GM19043 (cell line): Measurements from ENCODE around the gene TMEM158.

Experiments used
- ATAC-seq: cut with Tn5 transposase; IDR thresholded peaks from one replicate; pipeline ENCODE4 v1.9.1; 2021; ENCODE audit warnings: low read depth; ENCODE audit not compliant: unreplicated experiment

The TMEM158 gene

DNA sequence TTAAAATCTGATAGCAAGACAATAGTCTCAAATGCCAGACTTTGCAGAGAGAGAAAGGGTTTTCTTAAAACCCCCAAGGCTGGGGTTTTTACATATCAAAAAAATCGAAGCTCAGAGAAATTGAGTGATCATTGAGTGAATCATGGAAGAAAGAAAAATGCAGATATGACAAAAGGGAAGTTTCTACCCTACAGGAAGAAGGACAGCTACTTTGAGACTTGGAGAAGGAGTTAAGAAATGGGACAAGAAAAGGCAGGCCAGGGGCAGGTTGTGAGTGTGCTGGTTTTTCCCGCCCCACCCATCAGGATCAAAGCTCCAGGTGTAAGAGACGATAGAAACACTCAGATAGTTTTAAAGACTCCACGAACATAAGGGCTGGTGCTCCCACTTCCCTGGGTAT lies 18.6 kb downstream of the TMEM158 start:
- ATAC-seq = no peak

DNA sequence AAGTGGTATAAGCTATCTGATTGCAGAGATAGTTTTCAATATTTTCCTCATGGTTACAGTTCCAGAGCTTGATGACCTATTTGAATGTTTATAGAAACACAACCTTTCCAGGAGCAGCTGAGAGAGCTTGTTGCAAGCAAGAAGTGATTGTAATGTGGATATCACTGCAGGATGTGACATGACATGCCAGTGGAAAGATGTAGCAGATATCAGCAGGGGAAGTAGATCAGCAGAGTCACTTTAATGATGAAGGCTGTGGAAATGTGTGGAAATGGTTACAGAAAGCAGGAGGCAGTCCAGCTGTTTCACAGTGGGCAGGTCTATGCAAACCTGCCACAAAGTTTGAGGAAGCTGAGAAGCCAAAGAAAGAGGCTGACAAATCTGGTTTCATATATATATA lies 21.0 kb downstream of the TMEM158 start:
- no peak for ATAC-seq

DNA sequence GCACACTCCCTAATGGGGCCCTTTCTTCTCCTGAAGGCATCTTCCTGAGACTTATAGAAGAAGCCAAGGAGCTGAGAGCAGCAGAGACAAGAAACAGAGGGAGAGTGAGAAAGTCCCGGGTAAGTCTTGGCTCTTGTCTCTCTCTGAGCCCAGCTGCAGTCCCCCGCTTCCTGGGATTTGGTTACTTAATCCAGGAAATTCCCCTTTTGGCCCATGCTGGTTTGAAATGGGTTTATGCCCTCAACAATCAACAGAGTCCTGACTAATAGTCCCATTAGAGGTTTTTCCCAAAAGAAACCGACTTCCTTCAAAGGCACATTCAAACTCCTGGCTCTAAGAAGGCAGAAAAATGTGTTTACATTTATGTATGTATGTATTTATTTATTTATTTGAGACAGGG lies 22.0 kb downstream of the TMEM158 start:
- ATAC-seq = no peak

DNA sequence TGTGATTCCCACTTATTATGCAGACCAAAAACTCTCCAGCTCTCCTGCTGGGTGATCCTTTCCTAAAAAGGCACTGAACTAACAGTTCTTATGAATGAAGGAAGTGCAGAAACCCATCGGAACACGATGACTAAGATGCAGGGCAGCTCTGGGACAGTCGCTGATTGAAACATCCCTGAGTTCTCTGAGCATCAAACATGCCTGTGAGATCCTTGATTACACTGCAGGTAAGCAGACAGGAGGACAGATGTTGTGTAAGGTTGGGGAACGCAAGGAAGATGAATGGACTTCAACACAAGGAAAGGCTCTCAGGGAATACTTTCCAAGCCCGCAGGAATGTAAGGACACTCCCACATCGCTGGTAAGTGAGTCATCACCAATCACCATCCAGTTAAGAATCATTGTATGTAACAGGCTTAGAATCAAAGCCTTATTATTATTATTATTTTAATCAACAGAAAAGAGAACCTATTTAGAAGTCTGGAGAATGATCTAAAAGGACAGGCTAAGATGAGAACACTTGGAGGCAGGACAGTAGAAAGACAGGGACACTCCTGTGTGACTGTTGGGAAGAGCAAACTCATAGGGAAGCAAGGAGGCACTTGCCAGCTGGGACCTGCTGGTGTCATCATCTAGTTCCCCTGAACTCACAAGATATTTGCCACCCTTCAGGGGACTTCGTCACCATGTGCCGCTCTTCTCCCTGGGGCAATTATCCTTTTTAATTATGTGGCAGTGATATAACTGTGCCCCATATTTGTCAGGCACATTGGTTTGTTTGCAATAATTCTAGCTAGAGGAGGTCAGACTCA lies 26.0 kb downstream of the TMEM158 start:
- ATAC-seq = no peak

DNA sequence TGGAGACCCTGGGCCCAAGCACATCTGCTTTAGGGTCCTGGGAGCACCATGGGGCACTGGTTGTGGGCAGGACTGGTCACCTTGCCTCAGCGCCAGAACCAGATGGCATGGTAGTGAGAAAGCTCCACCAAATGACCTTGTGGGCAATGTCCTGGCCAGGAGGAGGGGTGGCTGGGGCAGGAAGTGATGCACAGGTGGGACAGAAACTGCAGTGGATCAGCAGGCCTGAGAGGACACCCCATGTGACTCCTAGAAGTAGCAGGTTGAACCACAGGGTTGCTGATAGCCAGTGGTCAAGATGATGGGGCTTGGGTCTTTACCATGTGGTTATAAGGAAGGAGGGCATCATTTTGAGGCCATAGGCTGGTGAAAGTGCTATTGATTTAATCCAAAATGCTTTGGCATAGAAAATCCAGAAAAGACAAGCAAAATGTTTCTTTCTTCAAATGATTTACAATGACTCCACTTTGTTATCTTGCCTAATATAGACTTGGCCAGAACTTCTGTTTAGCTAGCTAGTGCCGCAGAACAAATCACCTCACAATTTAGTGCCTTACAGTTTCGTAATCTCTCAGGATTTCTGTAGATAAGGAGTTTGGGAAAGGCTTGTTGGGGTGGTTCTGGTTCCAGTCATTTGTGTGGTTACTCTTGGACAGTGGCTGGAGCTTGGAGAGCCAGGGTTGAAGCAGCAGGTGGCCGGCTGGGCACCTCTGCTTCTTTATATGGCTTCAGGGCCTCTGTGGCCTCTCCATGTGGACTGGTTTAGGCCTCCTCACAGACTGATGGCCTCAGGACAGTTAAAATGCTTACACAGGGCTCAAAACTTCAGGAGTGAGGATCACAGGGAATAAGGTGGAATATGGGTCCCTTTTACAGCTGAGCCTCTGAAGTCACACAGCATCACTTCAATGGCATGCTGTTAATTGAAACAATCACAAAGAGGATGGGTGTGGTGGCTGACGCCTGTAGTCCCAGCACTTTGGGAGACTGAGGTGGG lies 27.5 kb downstream of the TMEM158 start:
- no peak for ATAC-seq

DNA sequence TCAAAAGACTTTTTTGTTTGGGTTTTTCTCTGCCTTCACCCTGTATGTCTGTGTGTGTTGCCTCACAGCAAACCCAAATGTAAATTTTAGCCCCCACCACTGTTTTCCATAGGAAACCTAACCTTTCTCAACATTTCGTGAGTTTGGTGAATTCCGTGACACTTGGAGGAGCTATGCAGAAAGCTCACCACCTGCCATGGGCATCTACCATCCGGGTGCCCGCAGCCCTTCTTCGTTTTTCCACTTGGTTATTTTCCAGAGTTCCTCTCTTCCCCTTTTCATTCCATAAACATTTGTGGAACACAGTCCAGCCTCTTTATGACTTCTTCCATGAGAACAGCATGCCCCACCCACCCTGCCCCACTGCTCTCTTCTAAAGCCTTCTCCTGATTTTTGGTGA lies 31.3 kb downstream of the TMEM158 start:
- no peak for ATAC-seq

DNA sequence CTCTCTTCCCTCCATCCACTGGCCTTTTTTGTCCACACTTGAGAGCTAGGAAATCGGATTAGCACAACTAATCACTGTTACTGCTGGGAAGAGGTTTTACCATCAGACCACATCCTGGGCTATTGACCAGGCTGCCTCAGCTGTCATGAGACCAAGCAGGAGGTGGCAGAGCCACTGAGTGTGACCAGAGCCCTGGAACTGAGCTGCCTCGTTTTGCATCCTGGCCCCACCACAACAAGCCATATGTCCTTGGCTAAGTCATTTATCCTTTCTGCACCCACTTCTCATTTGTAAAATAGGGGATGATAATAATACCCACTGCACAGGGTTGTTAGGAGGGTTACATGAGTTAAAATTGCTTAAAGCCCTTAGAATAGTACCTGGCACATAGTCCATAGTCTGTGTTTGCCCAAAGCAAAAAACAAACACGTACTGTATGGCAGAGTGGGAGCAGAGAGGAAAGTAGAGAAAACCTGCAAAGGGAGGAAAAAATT lies 34.1 kb downstream of the TMEM158 start:
- ATAC-seq = no peak

DNA sequence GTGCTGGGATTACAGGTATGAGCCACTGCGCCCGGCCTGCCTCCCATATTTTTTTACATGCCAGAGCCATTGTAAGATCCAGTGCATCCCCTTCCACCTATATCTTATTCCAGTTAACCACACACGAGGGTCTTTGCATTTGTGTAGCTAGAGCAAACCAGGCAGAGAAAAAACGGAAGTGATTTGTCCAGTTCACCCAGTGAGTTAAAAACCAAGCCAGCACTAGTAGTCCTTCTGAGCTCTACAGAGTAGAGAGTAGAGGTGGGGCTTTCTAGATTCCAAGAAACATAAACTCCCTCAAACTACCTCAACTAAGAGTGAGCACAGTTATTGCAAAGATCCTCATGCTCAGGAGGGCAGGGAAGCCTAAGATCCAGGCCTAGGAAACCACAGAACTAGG lies 34.7 kb downstream of the TMEM158 start:
- no peak for ATAC-seq

DNA sequence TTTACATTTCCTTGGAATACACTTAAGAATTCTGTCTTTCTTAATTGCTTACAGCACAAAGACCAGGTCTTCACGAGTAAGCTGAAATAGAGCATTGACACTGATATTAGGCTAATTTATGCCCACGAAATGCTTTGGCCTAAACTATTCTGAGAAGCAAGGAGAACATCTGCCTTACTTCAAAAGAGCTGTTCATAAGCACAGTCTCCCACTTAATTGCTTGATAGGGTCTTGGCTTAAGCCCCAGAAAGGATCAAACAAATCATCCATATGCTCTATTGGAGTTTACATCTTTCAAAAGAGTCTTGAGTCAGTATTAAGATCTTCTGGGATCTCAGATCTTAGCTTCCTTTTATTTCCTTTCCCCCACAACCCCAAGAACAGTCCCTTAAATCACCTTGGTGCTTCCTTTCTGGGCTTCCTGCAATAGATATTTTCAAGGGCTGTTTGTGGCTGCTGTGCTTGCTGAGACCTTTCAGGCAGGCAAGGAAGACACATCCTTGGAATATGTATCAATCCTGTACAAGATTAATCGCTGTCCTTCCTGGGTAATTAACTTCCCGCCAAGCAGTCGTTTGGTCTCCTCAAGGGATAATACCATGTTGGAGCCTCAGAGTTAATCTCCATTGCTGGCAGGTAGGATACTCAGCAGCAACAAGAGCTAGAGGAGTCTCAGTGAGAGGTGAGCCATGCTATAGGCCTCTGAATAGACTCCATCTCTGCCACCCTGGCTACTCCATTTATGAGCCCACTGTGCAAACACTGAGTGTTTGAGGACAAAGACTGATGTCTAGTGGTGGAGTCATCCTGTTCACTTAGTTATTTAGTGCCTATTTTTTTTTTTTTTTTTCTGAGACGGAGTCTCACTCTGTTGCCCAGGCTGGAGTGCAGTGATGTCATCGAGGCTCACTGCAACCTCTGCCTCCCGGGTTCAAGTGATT lies 37.1 kb downstream of the TMEM158 start:
- no peak for ATAC-seq

DNA sequence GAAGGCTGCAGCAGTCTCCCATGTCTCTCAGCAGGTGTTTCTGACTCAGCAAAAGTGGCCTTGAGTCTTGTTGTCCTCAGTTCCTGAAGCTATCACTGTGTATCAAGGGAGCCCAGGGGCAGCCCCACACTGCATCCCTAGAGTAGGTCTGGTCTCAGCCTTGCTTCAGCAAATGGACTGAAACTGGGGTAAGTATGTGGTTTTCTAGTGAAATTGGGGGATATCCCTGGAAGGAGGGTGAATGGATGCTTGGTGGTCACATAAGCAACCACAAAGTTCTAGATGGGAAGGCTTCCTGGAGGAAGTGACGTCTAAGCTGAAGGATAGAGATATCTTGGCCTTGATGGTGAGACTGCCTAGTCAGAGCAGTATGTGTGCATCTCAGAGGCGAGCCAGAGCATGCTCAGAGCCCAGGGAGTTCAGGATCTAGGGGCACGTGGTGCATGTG lies 38.4 kb downstream of the TMEM158 start:
- ATAC-seq = no peak

DNA sequence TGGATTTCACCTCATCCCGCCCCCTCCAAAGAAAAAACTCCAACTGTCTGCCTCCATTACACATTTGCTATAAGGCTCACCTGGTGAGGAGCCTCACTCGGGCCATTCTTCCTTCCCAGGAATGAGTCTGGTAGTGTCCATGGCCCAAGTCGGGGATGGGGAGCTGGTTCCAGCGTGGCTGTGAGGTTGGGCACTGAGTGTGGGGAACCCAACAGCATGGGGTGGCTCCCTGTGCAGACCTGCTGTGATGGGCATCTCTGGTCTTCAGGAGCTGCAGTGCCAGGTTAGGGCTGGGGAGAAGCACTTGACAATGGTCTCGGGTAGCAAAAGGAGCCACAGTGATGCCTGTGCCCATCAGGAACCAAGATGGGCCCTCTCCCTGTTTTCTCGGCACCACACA lies 39.2 kb downstream of the TMEM158 start:
- no peak for ATAC-seq

DNA sequence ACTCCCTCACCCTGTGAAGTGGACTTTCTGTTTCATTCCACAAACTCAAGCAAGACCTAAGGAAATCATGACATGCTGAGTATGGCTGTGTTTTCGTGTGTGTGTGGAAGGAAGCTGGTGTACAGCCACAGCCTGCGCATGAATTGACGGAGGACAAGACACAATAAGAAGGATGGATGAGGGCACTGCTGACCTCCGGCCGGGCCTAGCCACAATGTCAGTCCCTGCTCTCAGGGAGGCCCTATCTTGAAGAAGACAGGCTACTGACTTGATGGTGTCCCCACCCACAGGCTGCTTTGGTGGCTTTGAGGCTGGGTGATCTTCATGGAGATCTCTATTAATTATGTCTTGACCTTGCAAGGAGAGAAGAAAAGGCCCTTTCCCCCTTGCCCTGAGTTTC lies 40.6 kb downstream of the TMEM158 start:
- ATAC-seq = no peak

DNA sequence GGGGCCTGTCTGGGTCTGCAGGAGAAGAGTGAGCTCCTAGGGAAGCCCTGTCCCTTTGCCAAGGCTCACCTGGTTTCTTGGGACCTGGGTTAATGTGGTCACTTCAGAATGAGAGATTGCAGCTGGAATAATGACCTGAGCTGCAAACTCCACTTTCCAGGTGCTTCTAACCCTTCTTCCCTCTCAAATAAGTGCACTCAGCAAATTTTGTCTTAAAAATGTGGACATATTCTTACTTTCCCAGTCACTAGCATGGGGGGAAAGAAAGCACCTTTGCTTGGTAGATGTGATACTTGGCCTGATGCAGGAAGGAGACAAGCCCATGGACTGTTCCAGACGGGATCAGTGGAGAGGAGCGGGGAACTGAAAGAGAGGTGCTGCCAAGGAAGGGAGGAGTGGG lies 41.0 kb downstream of the TMEM158 start:
- no peak for ATAC-seq

DNA sequence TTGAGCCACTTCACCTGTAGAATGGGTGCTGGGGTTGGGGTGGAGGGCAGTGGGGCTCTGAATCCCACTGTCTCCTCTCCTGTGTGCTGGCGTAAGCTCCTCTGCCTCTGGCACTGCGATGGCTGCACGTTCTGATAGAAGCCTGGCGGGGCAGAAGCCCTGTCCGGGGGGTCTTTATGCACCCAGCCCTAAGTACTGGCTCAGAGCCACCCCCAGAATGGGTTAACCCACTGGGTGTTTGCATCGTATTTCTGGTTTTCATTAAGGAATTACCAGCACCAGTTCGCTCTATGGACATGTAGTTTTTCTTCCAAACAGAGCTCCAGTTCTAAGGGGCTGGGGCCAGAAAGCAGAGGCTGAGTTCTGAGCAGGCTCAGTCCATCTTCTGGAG lies 42.2 kb downstream of the TMEM158 start:
- no peak for ATAC-seq

DNA sequence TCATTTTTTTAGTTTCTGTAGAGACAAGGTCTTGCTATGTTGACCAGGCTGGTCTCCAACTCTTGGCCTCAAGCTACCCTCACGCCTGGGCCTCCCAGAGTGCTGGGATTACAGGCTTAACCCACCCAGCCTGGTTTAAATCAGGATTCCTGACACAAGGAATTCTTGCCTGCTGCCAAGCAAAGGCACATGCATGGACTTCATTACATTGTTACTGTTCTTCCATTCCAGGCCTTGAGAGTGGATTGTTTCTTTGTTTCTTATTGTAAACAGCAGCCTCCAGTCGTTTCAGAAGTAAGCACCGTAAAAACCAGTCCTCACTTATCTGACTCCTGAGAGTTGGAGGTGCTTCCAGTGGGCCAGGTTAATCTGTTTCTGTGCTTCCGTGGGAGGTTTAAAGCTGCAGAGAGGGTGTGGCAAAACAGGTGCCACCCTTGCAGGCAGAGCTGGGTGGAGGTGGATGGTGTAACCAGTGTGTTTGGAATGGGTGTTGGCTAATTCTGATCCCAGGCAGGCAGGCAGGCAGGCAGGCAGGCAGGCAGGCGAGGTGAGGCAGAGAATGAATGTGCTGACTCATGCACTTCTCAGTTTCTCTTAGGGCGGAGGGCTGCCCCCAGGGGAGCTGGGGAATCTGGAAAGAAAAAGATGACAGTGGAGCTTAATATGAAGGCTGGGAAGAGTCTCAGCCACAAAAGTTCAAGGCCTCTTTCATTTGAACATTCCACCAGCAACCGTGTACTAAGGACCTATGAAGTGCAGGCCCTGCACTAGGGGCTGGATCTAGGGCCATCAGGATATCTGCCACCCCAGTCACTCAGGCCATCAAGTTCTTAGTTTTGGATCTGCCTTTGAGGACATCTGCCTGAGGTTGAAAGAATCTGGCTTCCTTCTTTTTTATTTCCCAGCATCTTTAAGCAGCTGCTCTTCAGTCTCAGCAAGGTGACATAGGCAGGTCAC lies 42.9 kb downstream of the TMEM158 start:
- no peak for ATAC-seq

DNA sequence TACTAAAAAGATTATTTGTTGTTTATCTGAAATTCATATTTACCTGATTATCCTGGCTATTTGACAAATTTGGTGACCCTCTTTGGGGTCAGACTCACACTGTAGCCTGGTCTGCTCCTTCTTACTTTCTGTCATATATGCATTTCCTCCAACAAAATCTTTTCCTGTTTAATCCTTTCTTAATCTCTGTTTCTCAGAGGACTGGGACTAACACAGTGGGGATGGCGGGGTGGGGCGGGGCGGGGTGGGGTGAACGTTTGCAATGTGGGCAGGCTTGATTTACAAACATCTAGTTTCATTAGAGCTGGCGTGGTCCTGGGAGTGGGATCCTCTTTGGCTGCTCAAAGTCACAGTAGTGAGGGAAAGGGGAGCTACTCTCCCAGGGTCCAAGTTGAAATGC lies 44.6 kb downstream of the TMEM158 start:
- ATAC-seq = no peak

DNA sequence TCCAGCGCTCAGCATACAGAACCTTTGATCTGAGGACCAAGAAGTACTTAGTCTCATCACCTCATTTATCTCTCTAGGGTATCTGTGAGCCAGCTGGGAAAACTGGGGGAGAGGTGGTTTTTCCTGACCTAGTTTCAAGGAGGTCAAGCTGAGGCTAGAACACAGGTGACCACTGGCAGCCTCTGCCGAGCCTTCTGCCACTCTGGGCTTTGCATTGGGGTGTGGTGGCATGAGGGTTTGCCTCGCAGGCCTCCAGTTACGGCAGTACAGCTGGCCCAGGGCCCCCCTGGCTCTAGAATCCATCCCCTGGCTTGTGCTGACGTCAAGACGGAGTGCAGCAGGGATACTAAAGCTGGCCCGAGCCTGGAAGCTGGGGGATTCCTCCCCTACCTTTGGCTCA lies 45.2 kb downstream of the TMEM158 start:
- ATAC-seq = no peak

DNA sequence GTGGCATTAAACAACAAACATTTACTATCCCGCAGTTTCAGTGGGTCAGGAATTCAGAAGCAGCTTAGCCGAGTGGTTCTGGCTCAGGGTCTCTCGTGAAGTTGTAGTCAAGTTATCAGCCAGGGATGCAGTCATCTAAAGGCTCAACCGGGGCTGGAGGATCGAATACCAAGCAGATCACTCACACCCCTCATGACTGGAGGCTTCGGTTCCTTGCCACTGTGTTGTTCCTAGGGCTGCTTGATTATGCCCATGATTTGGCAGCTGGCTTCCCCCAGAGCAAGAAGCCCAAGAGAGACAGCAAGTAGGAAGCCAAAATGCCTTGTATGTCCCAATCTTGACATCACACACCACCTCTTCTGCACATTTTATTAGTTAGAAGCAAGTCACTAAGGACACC lies 46.0 kb downstream of the TMEM158 start:
- no peak for ATAC-seq

DNA sequence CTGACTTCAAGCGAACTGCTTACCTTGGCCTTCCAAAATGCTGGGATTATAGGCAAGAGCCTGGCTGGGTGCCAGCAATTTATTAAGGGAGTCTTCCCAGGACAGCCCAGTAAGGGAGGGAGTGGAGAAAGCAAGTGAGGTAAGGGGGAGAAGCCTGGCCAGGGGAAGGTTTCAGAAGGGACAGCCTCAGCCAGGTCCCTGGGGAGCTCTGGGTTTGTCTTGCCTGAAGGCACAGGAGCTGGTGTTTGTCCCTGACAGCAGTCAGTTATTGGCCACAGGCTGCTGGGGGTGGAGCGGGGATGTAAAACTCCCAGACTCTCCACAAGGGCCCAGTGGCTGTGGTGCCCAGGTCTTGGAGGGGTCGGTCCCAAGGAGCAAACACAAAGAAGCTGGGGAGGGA lies 46.9 kb downstream of the TMEM158 start:
- no peak for ATAC-seq
